ENCODE results near the gene DCLRE1B.

Gene DCLRE1B

DNA sequence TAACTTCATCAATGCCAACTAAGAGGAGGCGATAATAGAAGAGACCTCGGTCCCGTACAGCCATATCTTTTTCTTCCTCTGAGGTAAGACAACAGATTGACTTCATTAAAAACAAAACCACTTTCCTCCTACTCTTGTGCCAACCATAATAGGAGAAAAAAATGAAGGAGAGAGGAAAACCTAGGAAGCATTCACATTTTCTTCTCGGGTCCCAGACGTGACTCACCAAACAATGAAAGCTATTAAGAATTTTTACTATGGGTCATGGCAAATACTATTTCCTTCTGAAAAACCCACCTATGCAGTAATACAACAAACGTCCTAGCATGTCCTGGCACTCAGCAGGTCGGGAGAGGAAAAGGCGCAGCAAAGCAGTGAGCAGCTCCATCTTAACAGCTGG, 9.2 kb upstream of the DCLRE1B start:
- TF ChIP-seq ZFX (IDR thresholded peaks at IDR 0.05; ENCODE audit: borderline replicate concordance) (no peak), CTCF (IDR thresholded peaks at IDR 0.05) (no peak)
- no peak overlapping the region for H3K27ac ChIP-seq

DNA sequence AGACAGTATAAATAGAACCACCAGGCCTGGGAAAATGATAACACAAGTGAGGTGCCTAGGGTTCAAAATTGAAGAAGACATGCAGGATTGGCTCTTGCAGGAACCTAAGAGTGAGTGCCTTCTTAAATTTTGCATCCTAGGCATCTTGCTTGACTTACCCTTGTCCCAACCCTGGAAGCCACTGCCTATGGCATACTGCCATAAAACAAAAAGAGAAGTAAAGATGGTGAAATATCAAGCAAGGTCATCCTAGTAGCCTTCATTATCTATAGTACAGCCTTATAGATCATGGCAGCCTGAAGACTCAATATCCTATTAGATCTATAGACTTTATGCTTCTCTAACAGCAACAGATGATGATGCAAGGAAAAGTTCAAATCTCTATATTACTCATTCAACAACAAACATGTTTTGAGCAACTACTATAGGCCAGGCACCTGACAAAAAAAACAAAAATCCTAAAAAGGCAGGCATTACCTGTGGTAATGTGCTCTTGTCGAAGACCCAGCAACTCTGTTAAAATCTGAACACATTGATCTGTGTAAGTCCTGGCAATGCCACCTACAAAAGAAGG, 6.8 kb upstream of the DCLRE1B start:
- no peak overlapping the region for H3K27ac ChIP-seq
- no peak for TF ChIP-seq CTCF (IDR thresholded peaks at IDR 0.05)
- no peak for TF ChIP-seq ZFX (IDR thresholded peaks at IDR 0.05; ENCODE audit: borderline replicate concordance)

- TF ChIP-seq CTCF (IDR thresholded peaks at IDR 0.05) (no peak), ZFX (IDR thresholded peaks at IDR 0.05; ENCODE audit: borderline replicate concordance) (no peak)
- H3K27ac ChIP-seq: no peak overlapping the region
These were observed 6.0 kb upstream of the DCLRE1B start for GRCh38 chr1:113899111-113899510.

GRCh38 chr1:113901191-113901590, 3.9 kb upstream of the DCLRE1B start:
- no peak overlapping the region for H3K27ac ChIP-seq
- TF ChIP-seq CTCF (IDR thresholded peaks at IDR 0.05) (no peak), ZFX (IDR thresholded peaks at IDR 0.05; ENCODE audit: borderline replicate concordance) (no peak)

DNA sequence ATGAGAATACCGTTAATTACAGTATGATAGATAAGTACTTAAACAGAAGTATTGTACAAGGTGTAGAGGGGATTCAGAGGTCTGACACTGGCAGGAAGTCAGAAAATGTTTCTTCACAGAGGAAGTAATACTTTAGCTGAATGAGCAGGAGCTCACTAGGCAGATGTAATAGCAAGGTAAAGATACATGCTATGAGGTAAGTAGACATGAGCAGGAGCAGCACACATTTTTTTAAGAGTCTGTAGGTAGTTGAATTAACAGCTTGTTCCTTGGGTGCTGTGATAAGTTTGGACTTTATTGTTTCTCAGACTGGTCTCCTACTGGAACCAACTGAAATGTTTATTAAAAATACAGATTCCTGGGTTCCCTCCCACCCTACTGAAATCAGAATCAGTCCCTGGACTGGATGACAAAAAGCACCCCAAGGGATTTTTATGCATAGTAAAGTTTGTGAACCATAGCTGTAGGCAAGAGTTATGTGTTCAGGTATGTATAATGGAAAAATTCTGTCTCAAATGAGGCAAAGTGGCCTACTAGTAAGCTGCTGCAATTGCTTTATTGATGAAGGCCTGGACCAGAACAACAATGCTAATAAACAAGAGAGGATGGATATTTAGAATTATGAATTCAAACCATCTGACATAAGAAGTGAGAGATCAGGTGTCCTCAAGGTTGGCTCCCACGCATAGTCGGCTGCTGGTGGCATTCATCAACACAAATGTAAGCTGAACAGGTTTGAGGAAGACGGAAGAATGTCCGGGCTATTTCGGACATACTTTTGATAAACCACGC, 1.4 kb upstream of the DCLRE1B start:
- peak overlapping the region; percentile 89 for H3K27ac ChIP-seq

DNA sequence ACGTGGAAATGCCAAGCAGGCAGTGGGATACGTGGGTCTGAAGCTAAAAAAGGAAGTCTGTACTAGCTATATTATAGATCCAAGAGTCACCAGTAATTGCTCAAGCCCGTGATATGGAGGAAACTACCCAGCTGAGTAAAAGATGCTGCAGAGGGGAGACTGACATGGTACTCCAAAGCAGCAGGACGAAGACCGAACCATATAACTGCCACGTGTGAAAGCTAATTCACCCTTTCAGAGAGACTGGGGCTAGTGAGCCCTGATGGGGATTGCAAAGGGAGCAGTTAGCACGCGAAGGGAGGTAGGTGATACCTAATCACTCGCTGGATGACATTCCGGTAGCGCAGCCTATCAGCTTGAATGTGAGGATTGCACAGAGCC, 843 bp upstream of the DCLRE1B start:
- H3K27ac ChIP-seq: peak overlapping the region; percentile 89
- no peak for TF ChIP-seq CTCF (IDR thresholded peaks at IDR 0.05)
- no peak for TF ChIP-seq ZFX (IDR thresholded peaks at IDR 0.05; ENCODE audit: borderline replicate concordance)

More for the DNA sequence above, 1.4 kb upstream of the DCLRE1B start:
- TF ChIP-seq CTCF (IDR thresholded peaks at IDR 0.05): no peak

GRCh38 chr1:113905435-113905861, 322 bp downstream of the DCLRE1B start:
- peak overlapping the region; percentile 89 for H3K27ac ChIP-seq
- peak; percentile 21 for TF ChIP-seq CTCF (IDR thresholded peaks at IDR 0.05)
- no peak for TF ChIP-seq ZFX (IDR thresholded peaks at IDR 0.05; ENCODE audit: borderline replicate concordance)

Data from 22Rv1 (cell line).